Activated T-helper 1 cell treated with anti-CD3 and anti-CD28 coated beads, Interleukin-2, amount 50 U/mL, for 16 hours (primary cell): ENCODE measurements around the gene RGPD4.

Source experiments
- DNase-seq, 2 donors: peaks; one replicate each; pipeline ENCODE4 v3.0.0-alpha.2; 2020; ENCODE audit warnings: low read depth in 1 of 2, low spot score in 1 of 2

Gene RGPD4

GRCh38 chr2:107927034-107927534 is 100.4 kb downstream of the RGPD4 start:
- no peak for DNase-seq

- no peak for DNase-seq
These were observed 104.7 kb downstream of the RGPD4 start for GRCh38 chr2:107931412-107931811.

GRCh38 chr2:107932488-107932887 is 105.8 kb downstream of the RGPD4 start:
- DNase-seq: no peak

GRCh38 chr2:107932979-107933378 is 106.3 kb downstream of the RGPD4 start:
- no peak for DNase-seq

GRCh38 chr2:107936433-107937359 is 110.0 kb downstream of the RGPD4 start:
- no peak for DNase-seq
